Measurements from ENCODE around the gene COL4A2. TPM values are rescaled to one million over a fixed set of nuclear protein-coding genes. Genes with fewer than 3 reads are reported as not detected.

COL4A2 gene
- polyA plus RNA-seq, 1 donor (not counting 4 experiments of a cell fraction or from before 2014, with no cell fraction given): 30.7 TPM

- TF ChIP-seq, protein P1, sequence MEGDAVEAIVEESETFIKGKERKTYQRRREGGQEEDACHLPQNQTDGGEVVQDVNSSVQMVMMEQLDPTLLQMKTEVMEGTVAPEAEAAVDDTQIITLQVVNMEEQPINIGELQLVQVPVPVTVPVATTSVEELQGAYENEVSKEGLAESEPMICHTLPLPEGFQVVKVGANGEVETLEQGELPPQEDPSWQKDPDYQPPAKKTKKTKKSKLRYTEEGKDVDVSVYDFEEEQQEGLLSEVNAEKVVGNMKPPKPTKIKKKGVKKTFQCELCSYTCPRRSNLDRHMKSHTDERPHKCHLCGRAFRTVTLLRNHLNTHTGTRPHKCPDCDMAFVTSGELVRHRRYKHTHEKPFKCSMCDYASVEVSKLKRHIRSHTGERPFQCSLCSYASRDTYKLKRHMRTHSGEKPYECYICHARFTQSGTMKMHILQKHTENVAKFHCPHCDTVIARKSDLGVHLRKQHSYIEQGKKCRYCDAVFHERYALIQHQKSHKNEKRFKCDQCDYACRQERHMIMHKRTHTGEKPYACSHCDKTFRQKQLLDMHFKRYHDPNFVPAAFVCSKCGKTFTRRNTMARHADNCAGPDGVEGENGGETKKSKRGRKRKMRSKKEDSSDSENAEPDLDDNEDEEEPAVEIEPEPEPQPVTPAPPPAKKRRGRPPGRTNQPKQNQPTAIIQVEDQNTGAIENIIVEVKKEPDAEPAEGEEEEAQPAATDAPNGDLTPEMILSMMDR (optimal IDR thresholded peaks at IDR 0.05 in 1 of 3, IDR thresholded peaks at IDR 0.05 in 1 of 3, conservative IDR thresholded peaks at IDR 0.05 in 1 of 3; ENCODE audit: extremely low read depth in 1 of 3, insufficient read depth in 2 of 3, low read length in 3 of 3): no peak
- TF ChIP-seq EZH2 (IDR thresholded peaks at IDR 0.05; ENCODE audit: low read length): no peak
- peaks cover 28% of the 10 kb centered on the region for H3K79me2 ChIP-seq (ENCODE audit: control insufficient read depth, insufficient read depth, low read length)
- no peak overlapping the region for H3K4me3 ChIP-seq (ENCODE audit: control insufficient read depth in 2 of 3, extremely low read depth in 1 of 3, insufficient read depth in 2 of 3, low read depth in 1 of 3, low read length in 3 of 3)
- DNase-seq (ENCODE audit: low read depth, low spot score) (peak; percentile 94), FAIRE-seq (peak; percentile 94)
- H3K27ac ChIP-seq (ENCODE audit: control insufficient read depth, insufficient read depth, low read length): peak overlapping the region; percentile 85
- dilution Hi-C loops (cut with MboI; ENCODE audit: extremely low pct_ligation_motif_present, low sequenced_read_pairs): no loop called here
- no peaks in the 10 kb centered on the region for H3K27me3 ChIP-seq (ENCODE audit: control insufficient read depth, extremely low read depth, insufficient read depth, low read length)
- H3K36me3 ChIP-seq (ENCODE audit: control insufficient read depth in 2 of 2, extremely low read depth in 1 of 2, insufficient read depth in 2 of 2, low read length in 2 of 2): peaks cover 0 to 3% of the 10 kb centered on the region in 2 experiments
- peak overlapping the region; percentile 83 for H3K4me2 ChIP-seq (ENCODE audit: control insufficient read depth, extremely low read depth, insufficient read depth, low read depth, low read length)
- no peaks in the 10 kb centered on the region for H4K20me1 ChIP-seq (ENCODE audit: control insufficient read depth, extremely low read depth, insufficient read depth, low read length)
- no peaks in the 10 kb centered on the region for H3K9me3 ChIP-seq (ENCODE audit: control insufficient read depth, low read depth, low read length)
- H3K9me1 ChIP-seq (ENCODE audit: control insufficient read depth, extremely low read depth, insufficient read depth, low read length): peaks cover 4% of the 10 kb centered on the region
- H3K4me1 ChIP-seq (ENCODE audit: control insufficient read depth, extremely low read depth, insufficient read depth, low read length): peaks cover 66% of the 10 kb centered on the region
- H2AFZ ChIP-seq (ENCODE audit: control insufficient read depth, low read length): no peak overlapping the region
- peak overlapping the region; percentile 67 for H3K9ac ChIP-seq (ENCODE audit: control insufficient read depth, extremely low read depth, insufficient read depth, low read length)
These were observed 39.6 kb downstream of the COL4A2 start for GRCh38 chr13:110346661-110347067.

GRCh38 chr13:110347088-110347487 lies 40.0 kb downstream of the COL4A2 start:
- no peak for TF ChIP-seq EZH2 (IDR thresholded peaks at IDR 0.05; ENCODE audit: low read length)
- TF ChIP-seq, protein P1 (optimal IDR thresholded peaks at IDR 0.05 in 1 of 3, IDR thresholded peaks at IDR 0.05 in 1 of 3, conservative IDR thresholded peaks at IDR 0.05 in 1 of 3; ENCODE audit: extremely low read depth in 1 of 3, insufficient read depth in 2 of 3, low read length in 3 of 3): no peak
- Histone ChIP-seq H3K27ac (ENCODE audit: control insufficient read depth, insufficient read depth, low read length) (peak overlapping the region; percentile 85), H3K9me3 (ENCODE audit: control insufficient read depth, low read depth, low read length) (no peaks in the 10 kb centered on the region), H3K4me2 (ENCODE audit: control insufficient read depth, extremely low read depth, insufficient read depth, low read depth, low read length) (peak overlapping the region; percentile 83), H4K20me1 (ENCODE audit: control insufficient read depth, extremely low read depth, insufficient read depth, low read length) (no peaks in the 10 kb centered on the region), H3K9me1 (ENCODE audit: control insufficient read depth, extremely low read depth, insufficient read depth, low read length) (peaks cover 4% of the 10 kb centered on the region), H2AFZ (ENCODE audit: control insufficient read depth, low read length) (no peak overlapping the region), H3K36me3 (ENCODE audit: control insufficient read depth in 2 of 2, extremely low read depth in 1 of 2, insufficient read depth in 2 of 2, low read length in 2 of 2) (peaks cover 0 to 3% of the 10 kb centered on the region in 2 experiments), H3K27me3 (ENCODE audit: control insufficient read depth, extremely low read depth, insufficient read depth, low read length) (no peaks in the 10 kb centered on the region), H3K4me3 (ENCODE audit: control insufficient read depth in 2 of 3, extremely low read depth in 1 of 3, insufficient read depth in 2 of 3, low read depth in 1 of 3, low read length in 3 of 3) (peak overlapping the region in 1 of 3 experiments; percentile 39), H3K9ac (ENCODE audit: control insufficient read depth, extremely low read depth, insufficient read depth, low read length) (peak overlapping the region; percentile 67), H3K4me1 (ENCODE audit: control insufficient read depth, extremely low read depth, insufficient read depth, low read length) (peaks cover 66% of the 10 kb centered on the region), H3K79me2 (ENCODE audit: control insufficient read depth, insufficient read depth, low read length) (peaks cover 29% of the 10 kb centered on the region)
- DNase-seq (ENCODE audit: low read depth, low spot score) (no peak), FAIRE-seq (peak; percentile 48)
- dilution Hi-C loops (cut with MboI; ENCODE audit: extremely low pct_ligation_motif_present, low sequenced_read_pairs): no loop called here

Data from keratinocyte (primary cell).